Stimulated activated CD8-positive, alpha-beta memory T cell treated with anti-CD3 and anti-CD28 coated beads, Interleukin-12 subunit alpha, Interleukin-12 subunit beta, amount 100 ng/mL, for 1 hour (primary cell): ENCODE results near the gene HMGB4.

Source experiments
- DNase-seq: peaks from one replicate; pipeline ENCODE4 v3.0.0-alpha.2; 2020; ENCODE audit warnings: low read depth

HMGB4 gene, protein sequence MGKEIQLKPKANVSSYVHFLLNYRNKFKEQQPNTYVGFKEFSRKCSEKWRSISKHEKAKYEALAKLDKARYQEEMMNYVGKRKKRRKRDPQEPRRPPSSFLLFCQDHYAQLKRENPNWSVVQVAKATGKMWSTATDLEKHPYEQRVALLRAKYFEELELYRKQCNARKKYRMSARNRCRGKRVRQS

DNA sequence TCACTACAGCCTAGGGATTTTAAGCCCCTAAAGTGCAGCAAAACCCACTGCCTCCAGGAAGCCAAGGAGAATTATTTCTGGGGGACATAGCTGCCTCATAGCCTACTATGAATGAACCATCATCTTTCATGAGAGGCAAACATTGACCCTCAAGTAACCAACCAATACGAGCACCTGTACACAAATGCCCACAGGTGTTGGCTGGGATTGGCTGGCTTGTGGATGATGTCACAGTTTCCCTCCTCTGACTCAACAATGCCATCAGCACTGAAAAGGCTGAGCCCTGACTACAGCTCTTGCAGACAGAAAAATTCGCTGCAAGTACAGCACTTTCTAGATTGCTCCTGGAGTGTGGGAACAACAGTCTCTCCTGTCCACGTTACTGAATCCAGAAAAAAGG is at the start of gene HMGB4:
Gene HMGB4 (plus strand): TSS at position 301 of the 400 bp plus-strand sequence. CDS start 113 bp downstream, outside the sequence.
- no peak for DNase-seq

DNA sequence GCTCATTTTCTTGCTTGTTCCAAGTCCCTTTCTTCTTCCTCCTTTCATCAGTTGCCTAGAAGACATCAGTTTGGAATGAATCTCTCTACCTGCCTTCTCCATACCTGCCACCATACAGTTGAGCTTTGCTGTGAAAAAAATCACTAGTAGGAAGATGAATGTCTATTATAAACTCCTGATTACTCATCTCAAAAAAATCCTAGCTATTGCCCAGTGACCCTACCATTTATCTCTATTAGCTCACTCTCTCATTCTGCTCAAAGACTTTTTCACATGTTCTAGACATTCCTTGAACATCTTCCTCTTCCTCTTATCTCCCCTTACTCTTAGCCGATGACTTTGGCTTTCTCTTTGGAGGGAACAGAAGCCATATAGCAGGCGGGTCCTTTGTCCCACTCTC is 49.7 kb upstream of the HMGB4 start:
- no peak for DNase-seq

DNA sequence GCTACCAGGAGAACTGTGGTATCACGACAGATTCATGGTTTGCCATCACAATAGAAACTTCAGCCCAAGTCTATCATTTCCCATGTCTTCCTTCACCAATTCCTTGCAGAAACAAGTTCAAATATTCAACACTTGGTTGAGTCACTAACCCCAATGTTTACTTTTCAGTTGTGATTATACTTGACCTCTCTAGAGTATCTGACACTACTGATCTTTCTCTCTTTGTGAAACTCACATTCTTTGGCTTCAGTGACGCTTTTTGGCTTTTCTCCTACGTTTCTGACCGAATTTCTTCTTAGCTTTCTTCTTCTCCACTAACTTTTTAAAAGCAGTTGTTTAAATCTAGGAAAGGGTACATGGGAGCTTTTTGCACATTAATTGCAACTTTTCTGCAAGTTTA is 48.8 kb upstream of the HMGB4 start:
- DNase-seq: no peak

DNA sequence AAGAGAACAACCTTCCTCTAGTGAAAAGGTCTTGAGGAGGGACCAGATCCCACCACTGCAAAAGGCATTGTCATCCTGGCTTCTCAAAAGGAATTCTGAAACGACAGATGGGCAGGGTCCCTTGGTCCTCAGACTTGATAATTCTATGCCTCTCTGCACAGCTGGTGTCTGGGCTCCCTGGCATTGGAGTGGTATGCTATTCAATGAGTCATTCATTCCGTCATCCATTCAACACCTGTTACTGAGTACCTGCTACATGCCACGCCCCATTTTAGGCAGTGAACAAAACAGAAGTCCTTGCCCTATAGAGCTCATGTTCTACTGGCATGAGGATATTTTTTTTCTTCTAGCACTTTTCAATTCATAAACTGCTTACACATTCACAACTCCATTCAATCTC is 45.8 kb upstream of the HMGB4 start:
- DNase-seq: no peak

DNA sequence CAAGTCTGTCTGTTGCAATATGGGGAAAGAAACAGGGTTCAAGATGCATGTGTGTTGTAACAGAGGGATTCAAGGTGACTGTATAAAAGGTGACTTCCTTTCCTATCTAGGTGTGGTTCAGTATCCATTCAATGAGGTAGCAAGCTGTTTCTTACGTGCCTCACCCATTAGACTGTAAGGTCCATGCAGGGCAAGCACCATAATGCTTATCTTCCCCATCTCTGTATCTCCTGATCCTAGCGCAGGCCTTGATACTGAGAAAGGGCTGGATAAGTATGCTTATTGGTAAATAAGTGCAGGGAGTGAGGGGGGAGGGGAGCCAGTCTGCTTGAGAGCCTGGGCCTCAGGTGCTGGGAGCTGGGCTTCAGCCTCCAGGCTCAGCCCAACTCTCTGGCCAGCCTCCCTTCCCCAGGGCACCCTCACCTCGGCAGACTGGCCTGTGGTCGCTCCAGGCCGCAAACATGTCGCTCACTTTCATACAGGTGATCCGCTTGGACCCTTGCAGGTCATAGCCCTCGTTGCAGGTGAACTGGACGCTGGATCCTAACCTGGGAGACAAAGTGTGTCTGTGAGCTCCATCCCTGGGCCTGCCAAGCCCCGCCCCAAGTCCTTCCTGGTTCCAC is 44.5 kb upstream of the HMGB4 start:
- no peak for DNase-seq

DNA sequence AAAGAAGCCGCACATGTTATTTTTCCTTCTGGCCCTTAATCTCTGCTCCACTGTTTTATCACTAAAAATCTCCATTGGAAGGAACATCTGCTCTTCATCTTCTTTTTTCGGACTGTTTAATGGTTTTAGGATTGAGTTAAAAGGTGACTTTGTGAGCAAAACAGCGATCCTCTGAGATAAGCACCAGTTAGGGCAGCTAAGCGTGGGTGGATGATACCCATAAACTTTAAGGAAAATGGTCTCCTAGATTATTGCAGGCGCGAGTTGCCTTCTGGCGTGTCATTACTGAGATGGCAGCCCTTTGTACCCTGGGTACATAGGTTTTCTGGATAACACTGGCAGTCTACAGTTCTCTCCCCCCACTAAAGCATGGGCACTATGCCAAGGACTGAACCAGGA is 44.0 kb upstream of the HMGB4 start:
- DNase-seq: no peak

DNA sequence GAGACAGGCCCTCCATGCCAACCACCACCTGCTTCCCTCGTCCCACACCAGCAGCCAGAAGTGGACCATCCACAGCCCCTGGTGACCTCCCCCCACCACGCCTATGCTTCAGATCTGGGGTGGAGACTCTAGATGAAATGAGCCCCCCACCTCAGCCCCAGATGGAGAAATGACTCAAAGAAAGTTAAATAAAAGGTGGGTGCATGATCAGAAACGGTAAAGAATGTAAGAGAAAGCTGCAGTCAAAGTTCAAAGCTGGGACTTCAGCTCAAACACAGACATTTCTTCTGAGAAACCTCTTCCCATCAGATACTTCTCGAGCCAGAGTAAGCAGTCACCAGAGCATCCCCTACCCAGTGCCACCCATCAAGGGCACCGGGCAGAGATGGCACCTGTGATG is 43.1 kb upstream of the HMGB4 start:
- DNase-seq: no peak

DNA sequence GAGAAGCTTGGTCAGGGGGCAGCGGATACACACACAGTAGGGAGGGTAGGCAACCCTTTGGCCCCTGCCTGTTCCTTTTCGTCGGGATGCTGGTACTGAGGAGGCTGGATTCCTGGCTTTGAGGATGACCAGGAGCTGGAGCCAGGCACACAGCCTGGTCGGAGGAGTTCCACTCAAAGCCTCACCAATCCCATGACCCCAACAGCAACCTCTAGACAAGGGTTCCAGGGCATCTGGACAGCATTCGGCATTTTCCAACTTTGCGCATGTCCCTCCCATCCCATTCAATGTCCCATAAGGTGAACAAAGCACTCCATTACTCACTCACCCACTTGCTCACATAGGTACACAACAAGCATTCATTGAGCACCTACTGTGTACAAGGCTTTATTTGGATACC is 42.6 kb upstream of the HMGB4 start:
- DNase-seq: no peak

DNA sequence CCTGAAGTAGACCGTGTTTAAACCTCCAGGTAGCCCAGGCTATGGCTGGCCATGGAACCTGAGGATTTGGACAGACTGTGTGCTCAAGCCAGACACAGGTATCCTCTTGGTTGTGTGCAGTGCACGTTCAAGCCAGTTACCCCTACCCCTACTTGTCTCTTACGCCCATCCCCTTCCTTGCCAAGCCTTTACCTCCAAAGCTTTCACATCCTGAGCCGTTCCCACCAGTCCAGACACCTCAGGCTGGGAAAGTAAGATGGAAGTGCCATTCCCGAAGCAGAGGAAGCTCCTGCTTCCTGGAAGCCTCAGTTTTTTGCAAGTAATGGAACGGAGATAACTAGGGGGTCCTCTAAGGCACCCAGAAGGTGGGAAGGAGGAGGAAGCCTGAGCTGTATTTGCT is 41.5 kb upstream of the HMGB4 start:
- no peak for DNase-seq

DNA sequence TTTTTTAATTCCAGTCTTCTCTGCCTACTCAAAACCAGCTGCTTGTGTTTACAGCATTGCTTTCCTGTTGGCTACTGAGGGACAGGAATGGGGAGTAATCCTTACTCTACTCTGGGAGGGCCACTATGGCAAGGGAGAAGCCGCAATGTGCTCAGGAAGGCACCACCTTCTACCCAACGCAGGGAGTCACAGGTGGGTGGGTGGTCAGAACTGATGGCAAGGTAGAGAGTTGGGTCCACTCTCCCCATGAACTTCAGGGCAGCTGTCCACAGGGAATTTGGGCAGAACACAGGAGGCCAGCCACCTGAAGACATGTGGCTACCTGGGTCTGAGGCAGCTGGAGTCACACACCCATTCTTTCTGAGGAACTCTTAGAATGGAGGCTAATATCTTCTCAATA is 40.5 kb upstream of the HMGB4 start:
- no peak for DNase-seq

DNA sequence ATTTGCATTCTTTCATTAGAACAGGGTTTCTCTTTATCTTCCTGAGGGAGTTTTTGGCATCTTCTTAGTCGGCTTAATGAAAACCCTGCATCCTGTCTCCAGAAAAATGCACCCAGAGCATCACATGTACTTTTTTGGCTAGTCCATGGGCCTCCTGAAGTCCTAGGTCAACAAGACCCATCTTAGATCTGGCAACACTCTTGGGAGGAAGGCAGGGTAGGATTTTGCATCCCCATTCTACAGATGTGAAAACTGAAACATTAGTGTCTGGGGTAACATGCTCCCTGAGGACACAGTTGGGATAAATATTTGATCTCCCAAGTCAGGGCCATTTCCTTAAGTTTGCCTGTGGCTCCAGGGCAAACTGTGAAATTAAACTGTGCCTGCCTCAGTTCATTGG is 40.0 kb upstream of the HMGB4 start:
- DNase-seq: no peak

DNA sequence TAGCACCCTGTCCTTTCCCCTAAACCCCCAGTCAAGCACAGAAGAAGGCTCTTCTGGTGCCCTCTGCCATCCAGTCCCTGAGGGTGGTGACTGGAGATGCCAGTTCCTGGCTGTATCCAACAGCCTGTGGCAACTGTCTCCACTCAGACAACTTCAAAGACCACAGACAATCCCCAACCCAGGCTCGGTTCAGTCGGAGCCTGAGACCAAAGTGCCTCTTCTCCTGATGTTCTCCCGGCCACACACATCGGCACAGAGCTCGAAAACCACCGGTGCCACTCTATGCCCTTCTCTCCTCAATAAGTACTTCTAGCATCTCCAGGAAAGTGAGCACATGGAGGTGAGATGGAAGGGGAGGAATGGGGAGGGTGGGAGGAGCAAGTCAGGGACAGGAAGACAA is 39.6 kb upstream of the HMGB4 start:
- no peak for DNase-seq

DNA sequence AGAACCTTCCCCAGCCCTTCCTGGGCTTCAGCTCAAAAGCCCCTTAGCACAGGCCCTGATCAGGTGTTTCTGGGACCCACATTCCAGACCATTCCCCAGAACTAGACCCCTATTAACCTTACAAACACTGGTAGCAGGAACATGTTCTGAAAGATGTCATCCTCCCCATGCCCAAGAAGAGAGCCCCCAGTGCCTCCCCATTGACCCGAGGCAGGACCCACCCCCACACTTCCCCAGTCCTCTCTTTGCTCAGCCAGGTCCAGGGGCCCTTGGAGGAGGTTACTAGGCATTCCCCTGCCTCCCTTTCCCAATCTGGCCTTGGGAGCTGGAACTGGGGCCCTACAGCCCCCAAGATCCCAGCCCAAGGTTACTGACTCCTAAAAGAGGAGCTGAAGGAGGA is 38.9 kb upstream of the HMGB4 start:
- no peak for DNase-seq

DNA sequence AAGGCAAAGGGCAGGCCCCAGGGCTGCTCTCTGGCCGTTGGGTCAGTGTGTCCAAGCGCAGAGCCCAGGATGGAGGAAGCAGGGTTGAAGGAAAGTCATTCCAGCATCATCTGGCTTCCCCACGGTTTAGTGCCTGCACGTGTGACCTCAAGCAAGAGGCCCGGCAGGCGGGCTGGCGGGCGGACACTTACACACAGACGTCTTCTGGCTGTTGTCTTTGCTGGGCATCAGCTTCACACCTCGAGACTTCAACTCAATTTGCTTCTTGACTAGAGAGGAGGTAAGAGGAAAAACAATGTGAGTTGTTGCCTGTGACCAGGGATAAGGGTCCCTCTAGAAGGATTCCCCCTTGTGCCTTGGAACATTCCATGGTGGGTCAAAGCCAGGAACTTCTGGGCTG is 38.4 kb upstream of the HMGB4 start:
- DNase-seq: no peak

DNA sequence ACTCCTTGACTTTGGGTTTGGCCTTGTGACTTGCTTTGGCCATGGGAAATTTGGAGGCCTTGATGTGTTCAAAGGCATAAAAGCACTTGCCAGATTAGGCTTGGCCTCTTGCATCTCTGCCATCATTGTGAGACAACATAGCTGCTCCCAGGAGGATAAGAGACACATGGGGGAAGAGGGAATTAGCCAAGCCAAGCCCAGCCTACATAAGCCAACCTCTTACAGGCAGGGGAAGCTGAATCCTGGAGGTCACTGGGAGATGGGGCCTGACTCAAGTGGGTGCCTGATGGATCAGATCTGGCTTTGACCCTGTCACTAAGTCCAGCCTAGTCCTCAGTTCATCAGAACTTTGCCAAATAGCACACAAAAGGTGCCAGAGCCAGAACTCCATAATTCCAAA is 37.6 kb upstream of the HMGB4 start:
- DNase-seq: no peak

DNA sequence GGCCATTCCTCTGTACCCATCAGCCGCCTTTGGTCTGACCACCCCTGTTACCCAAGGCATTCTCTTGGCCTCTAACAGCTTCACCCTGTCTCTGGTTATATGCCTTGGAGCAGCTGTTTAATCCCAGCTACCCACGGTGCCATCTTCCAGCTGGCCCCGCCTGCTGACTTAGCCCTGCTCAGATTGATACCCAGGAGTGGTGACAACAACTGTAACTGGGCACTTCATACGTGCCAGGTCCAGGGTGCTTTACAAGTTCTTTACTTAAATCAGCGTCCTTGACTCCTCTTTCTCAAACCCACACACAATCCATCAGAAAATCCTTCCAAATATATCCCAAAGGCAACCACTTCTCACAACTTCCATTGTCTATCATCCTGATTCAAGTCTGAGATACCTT is 37.2 kb upstream of the HMGB4 start:
- DNase-seq: no peak

DNA sequence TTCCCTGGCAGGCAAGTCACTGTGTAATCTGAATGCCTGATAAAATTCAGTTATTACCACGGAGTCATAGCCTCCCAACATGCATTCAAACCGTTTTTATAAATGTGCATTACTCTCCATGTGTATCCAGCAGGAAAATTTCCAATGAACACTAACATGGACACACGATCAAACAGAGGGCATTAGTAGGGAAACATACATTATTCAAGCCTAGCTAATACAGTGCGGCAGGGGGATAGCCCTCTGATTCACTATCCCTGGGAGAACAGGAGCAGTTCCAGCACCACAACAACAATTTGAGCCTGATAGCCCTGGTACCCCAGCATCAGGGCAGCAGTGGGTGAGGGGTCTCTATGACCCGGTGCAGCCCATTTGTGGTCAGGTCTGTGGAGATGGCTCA is 35.8 kb upstream of the HMGB4 start:
- DNase-seq: no peak

DNA sequence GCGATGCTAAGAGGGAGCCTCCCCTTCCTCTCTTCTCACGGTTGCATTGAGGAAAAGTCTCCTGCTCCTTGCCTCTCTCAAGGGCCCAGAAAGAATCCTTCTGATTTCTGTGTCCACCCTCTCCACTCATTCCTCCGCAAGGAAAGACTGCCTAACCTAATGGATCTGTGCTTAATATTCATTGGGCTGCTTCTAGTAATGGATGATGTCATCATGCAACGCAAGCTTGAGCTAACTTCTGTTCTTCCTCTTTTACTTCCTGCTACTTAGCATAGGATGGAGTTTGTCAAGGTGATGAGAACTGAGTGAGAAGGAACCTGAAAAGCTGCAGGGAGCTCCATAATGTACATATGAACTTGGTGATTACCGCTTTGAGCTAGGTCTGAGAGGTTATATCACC is 35.2 kb upstream of the HMGB4 start:
- DNase-seq: no peak

DNA sequence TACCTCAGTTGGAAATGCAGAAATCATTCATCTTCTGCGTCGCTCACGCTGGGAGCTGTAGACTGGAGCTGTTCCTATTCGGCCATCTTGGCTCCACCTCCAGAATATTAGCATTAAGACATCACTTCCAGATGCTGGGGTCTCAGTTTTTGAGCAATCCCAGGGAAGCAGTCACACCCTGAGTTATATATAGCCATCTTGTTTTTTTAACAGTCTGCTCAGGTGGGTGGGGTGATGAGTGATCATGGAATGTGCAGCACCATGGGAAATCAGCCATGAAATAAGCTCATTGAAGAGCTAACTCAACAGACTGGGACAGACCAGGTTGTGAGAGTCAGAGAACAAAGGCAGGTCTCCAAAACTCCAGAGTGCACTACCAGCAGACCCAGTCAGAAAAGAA is 27.0 kb upstream of the HMGB4 start:
- no peak for DNase-seq

DNA sequence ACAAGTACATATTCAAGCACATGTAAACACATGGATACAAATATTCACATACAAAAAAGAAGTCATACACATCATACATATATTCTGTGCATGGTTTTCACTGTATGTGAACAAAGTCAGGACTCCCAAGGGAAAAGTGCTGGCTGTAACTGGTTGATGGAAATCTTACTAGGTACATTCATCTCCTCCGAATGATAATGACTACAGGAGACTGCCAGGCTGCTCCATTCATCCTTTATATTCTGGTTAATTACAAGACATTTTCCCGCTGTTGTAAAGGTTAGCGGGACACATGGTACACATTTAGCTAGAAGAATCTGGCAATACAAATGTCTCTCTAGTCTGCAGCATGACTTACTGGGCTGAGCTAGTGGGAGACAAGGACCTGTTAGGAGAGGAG is 26.2 kb upstream of the HMGB4 start:
- no peak for DNase-seq

DNA sequence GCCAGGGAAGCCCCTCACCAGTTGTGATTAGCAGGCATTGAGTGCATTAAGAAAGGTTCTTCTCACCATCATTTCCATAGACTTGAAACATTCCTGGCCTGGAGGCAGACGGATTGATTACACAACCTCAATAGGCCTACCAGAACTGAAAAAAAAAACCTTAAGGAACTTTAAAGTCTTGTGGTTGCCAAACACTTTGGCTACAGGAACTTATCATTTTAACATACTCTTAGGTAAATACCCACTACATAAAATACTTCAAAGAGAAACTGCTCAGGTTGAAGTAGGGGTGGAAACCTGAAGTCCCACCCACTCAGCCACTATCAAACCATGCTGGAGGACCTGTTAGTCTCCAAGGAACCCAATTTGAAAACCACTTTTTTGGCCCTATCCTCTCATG is 22.4 kb upstream of the HMGB4 start:
- DNase-seq: no peak

DNA sequence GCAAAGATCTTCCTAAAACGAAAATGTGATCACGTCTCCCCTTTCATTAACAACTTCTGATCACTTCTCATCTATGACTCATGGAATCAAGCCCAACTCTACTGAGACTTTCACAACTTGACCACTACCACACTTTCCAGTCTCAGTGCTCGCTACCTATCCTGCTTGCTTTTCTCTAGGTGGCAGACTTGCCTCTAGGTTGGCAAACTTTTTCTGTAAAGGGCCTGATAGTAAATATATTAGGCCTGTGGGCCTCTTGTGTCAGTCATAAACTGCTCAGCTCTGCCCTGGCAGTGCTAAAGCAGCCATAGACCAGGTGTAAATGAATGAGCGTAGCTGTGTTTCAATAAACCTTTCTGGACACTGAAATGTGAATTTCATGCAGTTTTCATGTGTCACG is 21.5 kb upstream of the HMGB4 start:
- DNase-seq: no peak

DNA sequence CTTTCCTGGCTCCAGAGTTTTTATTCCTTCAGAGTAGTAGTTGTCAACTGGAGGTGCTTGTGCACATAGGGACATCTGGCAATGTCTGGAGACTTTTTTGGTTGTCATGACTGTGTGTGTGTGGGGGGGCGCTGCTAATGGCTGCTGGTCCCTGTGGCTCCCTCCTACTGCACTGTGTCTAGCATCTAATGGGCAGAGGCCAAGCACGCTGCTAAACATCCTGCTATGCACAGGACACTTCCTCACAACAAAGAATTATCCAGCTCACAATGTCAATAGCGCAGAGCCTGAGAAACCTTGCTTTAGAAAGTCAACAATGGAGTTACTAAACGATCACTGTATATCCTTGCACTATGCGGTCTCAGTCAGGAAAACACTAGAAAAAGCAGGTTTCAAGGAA is 19.7 kb upstream of the HMGB4 start:
- no peak for DNase-seq

DNA sequence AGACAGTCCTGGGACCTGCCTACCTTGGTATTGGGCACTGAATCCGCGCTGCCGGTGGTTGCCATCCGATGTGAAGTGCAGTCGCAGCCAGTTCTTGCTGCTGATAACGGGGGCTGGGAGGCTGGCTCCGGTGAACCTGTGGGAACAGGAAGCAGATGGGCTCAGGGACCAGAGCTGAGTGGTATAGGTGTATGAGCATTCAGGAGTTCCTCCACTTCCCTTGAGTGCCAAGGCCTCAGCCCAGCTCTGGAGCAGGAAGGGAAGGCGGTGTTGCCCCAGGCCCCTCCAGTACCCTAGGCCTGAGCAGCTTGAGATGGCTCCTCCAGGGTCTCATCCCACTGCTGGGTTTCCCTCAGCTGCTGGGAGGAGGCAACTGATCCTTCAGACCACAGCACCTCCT is 17.0 kb upstream of the HMGB4 start:
- no peak for DNase-seq
